DMS53 (cell line): ENCODE measurements around the gene TMEM44.
A peak's percentile ranks its signal among the peaks of the same experiment; 100 is the strongest.
"Not testable (repeated sequence)": the region's sequence is repeated elsewhere in the genome, so short reads cannot be mapped to it uniquely, and the experiment has no call there.

Experiments used
- DNase-seq: peaks from one replicate; lab custom pipeline; 2025; lab: John Stamatoyannopoulos, UW

Gene TMEM44

DNA sequence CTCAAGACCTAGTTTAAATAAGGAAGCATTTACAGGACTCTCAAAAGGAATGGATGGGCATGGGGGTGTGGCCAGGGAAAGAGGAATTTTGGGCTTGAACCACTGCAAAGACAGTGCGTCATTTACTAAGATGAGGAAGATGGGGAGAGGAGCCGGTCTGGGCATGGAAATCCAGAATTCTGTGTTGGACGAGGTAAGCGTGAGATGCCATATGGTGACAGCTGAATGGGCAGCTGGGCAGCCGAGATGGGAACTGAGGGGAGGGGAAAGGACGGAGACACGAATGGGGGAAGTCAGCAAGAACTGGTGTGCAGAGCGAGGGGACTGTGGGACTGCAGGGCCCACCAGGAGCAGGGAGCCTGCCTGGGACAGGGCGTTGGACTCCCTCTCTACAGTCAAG, 24.2 kb downstream of the TMEM44 start:
- no peak for DNase-seq

DNA sequence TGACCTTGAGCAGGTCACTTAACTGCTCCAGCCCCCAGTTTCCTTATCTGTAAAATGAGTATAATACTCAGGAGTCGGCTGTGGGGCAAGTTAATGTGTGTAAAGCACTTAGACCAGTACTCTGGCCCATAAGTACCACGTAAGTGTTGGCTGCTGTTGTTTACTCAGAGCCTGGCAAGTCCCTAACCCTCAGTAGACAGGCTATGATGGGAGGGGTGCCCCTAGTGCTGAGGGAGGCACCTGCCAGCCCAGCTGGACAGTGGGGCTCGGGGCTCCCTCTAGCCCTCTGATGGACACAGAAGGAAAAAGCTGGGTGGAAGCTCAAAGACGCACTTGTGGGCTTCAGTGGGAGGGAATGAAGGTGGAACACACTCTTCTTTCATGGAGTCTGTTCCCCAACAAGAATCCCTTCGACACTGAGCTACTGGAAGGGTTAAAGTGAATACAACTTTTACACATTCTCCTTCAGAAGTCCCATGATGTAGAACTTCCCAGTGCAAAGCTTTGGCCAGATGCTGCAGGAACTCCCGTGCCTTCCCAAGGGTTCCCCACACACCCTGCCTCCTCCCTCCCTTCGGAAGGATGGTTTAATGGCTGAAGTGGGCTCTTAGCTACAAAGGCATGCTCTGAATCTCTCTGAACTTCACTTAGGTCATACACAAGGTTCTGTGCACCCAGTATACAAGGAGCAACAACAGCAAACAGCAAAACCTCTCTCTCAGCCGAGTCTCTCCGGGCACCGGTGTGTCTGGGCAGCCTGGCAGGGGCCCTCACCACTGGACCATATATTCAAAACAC, 25.4 kb downstream of the TMEM44 start:
- peak; percentile 67 for DNase-seq

DNA sequence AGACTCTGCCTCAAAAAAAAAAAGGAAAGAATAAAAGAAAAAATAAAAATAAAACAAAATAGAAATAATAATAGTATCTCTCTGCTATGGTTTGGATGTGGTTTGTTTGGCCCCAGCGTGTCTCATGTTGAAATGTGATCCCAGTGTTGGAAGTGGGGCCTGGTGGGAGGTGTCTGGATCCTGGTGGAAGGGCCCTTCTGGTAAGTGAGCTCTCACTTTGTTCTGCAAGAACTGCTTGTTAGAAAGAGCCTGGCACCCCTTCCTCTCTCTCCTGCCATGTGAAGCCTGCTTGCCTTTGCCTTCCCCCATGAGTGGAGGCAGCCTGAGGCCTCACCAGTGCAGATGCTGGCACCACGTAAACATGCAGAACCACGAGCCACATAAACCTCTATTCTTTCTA, 26.3 kb downstream of the TMEM44 start:
- DNase-seq: no peak

DNA sequence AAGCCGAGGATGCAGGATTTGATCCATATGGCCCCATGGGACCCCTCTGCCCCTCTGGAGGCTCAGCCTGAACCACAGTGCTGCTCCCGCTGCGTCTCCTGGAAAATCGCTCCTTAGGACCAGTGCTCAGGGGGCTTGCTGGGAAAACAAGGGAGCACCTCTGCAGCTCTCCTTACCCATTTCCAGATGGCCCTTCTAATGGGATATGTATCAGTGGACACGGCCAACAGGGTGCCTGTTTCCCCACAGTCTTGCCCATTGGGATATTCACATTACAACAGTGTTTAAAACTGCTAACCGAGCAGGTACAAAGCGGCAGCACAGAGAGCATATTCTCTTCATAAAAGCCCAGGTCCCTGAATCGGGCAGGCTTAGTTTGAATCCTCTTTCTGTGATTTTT, 27.1 kb downstream of the TMEM44 start:
- DNase-seq: no peak

DNA sequence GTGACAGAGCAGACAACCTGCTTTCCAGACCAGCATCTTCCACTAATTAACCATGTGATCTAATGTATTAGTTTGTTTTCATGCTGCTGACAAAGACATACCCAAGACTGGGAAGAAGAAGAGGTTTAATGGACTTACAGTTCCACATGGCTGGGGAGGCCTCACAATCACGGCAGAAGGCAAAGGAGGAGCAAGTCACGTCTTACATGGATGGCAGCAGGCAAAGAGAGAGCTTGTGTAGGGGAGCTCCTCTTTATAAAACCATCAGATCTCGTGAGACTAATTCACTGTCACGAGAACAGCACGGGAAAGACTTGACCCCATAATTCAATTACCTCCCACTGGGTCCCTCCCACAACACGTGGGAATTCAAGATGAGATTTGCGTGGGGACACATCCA, 27.9 kb downstream of the TMEM44 start:
- not testable (repeated sequence) for DNase-seq

DNA sequence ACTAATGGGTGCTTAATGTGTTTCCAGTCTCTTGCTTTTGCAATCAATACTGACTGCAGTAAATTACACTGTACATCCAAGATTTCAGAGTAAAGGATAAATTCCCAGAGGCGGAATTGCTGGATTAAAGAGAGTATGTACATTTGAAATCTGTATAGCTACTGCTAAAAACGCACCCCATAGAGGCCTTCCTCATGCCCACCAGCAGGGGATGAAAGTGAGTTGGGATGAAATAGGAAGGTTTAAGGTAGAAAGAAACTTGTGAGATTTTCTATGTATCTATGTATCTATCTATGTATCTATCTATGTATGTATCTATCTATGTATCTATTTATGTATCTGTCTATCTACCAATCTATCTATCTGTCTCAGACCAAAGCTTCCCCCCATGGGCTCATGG, 28.4 kb downstream of the TMEM44 start:
- DNase-seq: peak; percentile 10

DNA sequence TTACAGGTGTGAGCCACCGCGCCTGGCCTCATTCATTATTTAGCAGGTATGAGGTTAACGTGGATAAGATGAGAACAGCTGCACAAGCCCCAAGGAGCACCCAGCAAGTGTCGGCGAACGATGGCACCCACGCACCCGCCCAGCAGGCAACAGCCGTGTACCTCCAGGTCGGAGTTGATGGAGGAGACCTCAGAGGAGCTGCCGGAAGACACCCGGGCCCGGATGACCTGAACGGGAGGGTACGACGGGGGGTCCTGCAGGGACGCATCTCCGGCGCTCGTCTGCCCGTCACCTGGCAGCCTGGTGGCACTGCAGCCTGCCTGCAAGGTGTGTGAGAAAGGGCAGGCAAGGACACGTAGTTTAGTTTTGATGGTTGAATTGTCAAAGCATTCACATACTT, 29.1 kb downstream of the TMEM44 start:
- no peak for DNase-seq

DNA sequence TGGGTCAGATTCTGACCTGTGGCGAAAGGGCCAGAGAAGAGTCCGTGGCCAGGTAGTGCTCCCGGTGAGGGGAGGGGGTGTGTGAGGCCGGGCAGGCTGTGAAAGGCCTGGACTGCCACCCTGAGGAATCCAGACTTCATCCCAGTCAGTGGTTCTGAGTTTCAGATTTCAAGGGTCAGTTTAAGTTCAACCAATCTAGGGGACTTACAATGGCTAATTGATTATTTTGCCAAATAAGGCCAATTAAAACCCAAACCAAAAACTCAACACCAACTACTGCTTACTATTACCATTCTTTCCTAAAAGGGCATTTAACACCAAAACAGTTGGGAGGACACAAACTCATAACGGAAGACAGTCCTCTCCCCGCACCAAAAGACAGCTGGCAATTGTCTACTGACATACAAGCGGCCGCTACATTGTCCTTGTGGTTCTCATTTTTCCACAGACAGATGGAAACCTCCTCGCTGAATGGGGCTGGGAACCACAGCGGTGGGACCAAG, 30.5 kb downstream of the TMEM44 start:
- DNase-seq: no peak

DNA sequence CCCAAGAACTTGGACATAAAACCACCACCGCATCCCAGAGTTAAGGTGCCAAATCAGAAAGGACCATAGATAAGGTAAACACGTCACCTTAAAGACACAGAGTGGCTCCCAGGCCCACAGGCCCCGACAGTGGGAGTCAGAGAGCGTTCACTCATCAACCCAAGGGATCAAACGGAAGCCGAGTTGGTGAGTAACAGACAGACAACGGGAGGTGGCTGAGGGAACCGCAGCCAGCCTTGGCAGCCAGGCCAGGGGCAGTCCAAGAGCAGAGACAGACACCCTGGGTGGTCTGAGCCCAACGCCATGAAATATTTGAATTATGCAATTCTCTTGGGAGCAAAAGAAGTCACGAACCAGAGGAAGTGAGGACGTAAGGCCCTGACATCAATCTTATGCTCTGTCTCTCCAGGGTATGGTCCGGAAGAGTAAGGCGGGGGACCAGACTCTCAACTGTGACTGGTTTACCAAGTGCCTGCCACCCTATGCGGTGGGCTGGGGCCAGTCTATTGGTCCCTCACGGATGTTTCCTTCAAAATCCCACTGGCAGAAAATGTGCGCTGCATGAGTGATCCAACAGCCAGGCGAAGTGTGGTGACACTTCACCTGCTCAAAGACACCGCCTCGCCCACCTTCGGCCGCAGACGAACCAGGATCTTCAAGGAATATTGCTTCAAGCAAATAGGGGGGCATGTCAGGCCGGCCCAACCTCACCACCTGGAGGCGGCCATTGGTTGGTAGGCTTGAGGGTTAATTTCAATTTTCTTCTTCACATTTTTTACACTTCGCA, 34.3 kb downstream of the TMEM44 start:
- no peak for DNase-seq

DNA sequence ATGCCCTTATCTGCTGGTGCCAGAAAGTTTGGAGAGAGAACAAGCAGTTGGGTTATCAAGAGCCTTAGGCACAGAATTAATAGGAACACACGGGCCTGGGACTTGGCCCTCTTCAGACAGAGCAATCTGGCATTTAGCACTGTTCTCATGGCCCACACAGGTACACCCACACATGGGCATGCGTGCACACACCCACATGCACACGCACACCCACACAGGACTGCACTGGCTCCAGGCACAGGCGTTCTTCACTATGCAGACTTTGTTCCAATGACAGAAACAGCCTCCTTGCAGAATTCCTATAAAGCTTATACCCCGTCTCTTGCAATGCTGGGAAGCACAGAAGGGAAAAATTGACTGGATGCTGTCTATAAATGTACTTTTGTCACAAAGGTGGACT, 36.3 kb downstream of the TMEM44 start:
- no peak for DNase-seq

DNA sequence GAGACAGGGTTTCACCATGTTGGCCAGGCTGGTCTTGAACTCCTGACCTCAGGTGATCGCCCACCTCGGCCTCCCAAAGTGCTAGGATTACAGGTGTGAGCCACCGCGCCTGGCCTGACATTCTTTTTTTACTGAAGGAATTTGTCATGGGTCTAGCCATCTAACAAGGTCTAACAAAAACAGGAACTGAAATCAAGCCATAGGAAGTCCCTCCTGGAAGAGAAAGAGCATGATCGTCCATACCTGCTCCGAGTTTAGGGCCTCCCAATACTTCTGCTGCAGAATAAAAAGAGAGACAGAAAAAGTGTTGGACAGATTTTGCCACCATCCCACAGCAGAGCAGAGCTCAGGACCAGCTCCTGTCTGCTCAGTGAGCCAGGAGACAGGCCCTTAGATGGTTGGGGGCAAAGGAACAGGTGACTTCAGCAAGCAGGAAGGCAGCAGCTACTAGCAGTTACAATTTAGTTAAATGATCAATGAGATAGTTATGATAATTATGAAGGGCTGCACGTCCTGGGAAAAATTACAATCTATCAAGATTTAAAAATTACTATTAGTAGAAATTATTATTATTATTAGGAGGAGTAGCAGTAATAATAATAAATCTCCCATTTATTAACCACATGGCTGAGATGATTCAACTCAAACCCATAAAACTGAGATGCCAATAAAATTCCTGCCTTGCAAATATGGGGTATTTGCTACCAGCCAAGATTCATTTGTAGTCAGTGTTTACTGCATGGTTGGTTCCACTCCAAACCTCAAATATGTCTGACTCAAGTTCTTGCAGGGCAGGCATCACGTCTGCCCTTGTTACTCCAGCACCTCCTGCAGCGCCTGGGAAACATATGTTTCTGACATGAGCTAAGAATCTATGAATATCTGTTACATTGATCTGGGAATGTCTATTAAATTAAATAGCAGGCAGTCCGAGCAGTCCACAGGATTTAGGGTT, 40.1 kb downstream of the TMEM44 start:
- no peak for DNase-seq

DNA sequence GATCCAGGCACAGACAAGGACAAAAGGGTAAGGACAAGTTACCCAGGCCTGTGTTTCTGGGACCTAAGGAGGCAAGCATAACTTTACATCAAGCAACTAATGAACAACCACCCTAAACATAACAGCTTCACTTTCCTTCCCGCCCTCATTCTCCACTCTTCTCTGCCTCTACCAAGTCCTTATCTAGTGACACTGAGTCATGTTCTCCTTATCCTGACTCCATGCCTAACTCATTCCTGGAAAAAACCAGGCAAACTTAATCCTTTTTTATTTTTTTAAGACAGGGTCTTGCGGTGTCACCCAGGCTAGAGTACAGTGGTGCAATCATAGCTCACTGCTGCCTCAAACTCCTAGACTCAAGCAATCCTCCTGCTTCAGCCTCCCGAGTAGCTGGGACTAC, 44.5 kb downstream of the TMEM44 start:
- no peak for DNase-seq

DNA sequence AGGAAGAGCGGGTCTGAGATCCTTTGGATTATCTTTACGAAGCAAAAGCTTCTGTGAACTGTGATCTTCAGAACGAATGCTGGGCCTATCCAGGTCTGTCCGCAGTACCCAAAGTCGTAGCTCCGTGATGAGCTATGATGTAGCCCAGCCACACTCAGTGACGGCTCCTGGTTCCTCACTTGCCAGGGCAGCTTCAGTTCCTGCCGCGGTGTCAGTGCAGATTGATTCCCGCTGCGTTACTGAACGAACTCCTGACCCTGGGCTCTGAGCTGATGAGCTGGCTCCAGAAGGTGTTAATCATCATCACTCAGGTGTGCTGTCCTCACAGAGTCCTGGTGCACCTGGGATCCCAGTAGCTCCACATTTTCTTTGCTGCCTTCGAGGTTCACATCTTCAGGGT, 45.0 kb downstream of the TMEM44 start:
- no peak for DNase-seq

DNA sequence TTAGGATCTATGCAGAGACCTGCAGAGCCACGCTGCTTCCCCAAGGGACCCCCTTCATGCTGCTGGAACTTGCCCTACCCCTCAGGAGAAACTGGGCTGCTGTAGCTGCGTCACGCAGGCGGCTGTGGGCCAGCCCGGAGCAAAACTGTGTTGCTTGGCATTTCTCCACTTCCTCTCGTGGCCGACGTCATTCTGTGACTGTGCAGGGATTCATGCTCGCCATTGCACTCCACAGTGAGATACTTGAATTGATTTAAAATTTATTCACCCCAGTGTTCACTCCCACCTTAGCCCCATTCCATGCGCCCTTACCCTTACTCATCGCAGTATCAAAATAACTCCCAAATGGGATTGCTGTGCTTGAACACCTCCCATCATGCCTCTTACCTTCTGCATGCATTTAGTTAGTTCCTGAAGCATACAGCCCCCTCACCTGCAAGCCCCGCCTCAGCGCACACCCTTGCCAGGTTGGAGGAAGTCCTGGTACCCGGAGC, 45.7 kb downstream of the TMEM44 start:
- no peak for DNase-seq

DNA sequence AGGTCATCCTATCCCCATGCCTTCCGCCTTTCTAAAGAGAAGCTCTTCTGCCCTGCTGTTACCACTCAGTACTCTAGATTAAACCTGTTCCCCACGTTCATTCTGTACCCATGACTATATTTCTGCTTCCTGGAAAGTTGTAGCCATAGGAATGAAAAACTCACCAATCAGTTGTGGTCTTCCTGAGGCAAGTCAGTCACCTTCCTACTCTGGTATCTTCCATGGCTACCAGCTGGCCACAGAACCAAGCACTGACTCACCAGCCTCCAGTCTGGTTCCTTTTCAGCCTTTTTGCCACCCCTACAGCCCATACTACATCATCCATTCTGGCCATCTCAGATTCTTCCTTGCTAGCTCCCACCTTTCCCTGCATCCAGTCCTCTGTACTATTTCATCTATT, 46.4 kb downstream of the TMEM44 start:
- DNase-seq: no peak

DNA sequence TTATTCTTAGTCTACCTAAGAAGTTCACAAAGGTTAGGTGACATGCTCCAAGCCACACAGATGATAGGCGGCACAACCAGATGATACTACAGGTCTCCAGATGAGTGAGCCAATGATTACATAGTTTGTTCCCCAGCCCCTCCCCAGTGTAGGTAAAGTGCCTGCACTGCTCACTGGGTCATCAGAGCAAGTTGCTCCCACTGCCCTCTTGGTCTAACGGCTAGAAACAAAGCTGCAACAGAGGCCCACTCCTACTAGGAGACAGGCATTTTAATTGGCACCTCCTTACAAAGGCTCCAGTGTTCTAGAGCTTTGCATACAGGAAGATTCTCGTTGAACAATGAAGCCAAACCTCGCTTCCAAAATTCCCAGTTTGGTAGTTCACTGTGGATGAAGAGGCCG, 47.3 kb downstream of the TMEM44 start:
- DNase-seq: no peak

DNA sequence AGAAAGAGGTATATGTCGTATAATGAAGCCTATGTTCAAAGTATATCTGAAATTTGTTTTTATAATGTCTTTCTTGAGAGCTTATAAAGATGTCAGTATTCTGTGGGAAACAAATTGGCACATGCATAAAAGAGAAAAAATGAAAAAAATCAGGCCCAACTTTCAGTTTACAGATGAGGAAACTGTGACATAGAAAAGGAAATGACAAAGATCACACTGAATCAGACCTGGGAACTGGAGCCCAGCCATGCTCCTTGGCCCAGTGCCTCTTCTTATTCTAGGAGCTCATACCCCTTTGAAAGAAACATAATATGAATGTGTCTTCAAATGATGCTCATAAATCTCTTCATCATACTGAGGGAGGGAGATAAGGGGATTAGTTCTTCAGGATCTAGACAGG, 48.4 kb downstream of the TMEM44 start:
- DNase-seq: no peak

DNA sequence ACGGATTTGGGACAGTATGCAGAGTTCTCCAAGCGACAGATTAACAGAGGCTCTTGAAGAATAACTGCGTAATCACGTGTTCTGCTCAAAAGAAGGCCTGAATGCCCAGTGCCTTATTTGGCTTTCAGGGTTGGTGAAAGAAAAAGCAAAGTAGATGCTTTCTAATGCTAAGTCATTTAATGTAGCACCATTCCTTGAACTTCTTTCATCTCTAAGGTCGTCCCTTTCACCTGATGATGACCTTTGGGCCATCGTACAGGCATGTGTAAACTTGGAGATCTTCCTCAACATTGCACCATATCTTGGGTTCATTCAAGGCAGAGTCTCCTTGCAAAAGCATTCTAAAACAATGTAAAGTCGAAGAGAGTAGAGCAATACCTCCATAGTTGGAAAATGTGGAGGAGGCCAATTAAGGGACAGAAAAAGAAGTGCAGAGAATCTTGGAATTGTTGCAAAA, 48.9 kb downstream of the TMEM44 start:
- DNase-seq: peak; percentile 47

DNA sequence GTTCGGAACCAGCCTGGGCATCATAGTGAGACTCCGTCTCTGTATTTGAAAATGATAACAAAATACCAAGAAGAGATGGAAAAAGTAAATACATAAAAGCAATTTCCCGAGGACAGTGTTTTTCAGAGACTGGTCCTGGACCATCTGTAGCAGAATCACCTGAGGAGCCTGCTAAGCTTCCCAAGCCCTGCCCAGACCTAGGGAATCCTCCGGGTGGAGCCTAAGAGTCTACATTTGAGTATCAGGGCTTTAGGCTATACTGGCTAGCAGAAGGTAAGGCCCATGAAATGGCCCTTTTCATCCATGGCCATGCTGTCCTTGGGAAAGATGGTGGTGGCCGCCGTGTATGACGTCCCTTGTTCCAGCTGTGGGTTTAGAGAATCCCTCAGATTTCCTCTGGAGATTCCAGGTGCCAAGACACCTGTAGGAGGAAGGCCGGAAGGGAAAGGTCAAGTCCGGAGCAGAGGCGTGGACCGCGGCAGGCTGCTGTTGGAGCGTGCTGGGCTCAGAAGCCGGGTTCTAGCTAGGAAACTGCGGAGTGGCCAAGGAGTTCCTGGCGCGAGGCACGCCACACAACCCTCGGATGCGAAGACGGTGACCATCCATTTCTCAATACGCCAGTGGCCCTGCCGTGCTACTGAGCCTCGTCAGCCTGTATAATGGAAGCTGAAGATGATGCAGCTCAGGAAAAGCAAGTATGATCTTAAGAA, 50.9 kb downstream of the TMEM44 start:
- DNase-seq: peak; percentile 39

DNA sequence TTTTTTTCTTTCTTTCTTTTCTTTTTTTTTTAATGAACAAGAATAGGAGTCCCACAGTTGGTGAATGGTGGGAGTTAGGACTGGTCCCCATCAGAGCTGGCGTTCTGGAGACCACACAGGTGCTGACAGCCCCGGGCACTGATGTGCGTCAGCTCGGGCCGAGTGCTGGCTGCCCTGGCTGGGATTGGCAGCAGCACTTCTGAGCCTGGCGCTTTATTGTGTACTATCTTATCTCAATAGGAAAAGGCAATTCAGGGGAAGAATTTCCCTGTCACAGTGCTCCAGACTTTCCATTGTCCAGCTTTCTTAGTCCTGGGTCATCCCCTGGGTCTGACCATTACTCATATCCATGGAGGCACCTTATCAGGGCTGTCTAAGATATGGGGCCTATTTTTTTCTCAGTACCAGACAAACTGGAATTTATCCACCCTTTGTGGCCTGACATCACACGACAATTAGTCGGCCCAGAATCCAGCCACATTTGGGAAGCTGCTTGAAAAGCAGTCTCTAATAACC, 54.1 kb downstream of the TMEM44 start:
- no peak for DNase-seq
